Measurements from ENCODE around the gene MYO10.

DNA sequence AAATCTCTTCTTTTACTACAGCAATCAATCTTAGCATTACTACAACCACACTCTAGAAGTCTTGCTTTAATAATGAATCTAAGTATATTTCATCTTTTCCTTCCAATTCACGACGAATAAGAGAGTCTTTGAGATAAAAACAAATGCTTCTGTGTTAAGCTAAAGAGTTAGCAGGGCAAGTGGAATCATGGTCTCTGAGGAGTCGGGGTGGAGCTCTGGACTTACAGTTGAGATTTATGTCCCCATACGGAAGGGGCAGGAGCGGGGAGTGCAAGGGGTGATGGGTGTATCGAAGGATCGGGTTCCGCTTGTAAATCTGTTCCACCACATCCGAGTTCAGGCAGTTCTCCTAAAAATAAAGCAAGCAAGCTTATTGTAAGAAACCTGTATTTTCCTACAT, 260.3 kb downstream of the MYO10 start:
- TF ChIP-seq, protein P1, sequence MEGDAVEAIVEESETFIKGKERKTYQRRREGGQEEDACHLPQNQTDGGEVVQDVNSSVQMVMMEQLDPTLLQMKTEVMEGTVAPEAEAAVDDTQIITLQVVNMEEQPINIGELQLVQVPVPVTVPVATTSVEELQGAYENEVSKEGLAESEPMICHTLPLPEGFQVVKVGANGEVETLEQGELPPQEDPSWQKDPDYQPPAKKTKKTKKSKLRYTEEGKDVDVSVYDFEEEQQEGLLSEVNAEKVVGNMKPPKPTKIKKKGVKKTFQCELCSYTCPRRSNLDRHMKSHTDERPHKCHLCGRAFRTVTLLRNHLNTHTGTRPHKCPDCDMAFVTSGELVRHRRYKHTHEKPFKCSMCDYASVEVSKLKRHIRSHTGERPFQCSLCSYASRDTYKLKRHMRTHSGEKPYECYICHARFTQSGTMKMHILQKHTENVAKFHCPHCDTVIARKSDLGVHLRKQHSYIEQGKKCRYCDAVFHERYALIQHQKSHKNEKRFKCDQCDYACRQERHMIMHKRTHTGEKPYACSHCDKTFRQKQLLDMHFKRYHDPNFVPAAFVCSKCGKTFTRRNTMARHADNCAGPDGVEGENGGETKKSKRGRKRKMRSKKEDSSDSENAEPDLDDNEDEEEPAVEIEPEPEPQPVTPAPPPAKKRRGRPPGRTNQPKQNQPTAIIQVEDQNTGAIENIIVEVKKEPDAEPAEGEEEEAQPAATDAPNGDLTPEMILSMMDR (IDR thresholded peaks at IDR 0.05; ENCODE audit: low read depth, low read length), result no peak
- no peak for TF ChIP-seq EZH2phosphoT487 (IDR thresholded peaks at IDR 0.05; ENCODE audit: low read depth)

Data from OCI-LY3 (cell line).